Heart right ventricle (tissue), 16 donors: ENCODE results near the gene RPL10. TPM values are rescaled to one million over a fixed set of nuclear protein-coding genes. Genes with fewer than 3 reads are reported as not detected.
A peak's percentile ranks its signal among the peaks of the same experiment; 100 is the strongest.
"Not testable (repeated sequence)": the region's sequence is repeated elsewhere in the genome, so short reads cannot be mapped to it uniquely, and the experiment has no call there.

ENCODE experiments used
- ATAC-seq, 8 donors: fragments of 200-7000 bp; cut with Tn5 transposase; one replicate each; pipeline ENCODE4 v1.9.1; 2020; ENCODE audit warnings: mild to moderate bottlenecking in 8 of 8, moderate library complexity in 8 of 8, moderate number of reproducible peaks in 1 of 8
- DNase-seq, 2 donors: peaks; one replicate each; pipeline ENCODE4 v3.0.0-alpha.2; 2020
- H3K27ac ChIP-seq, 10 donors: fragments of 200-600 bp; sonication (generic) in 2 of 10; one replicate each; pipeline versions ENCODE4 v1.5.0 to v1.8.0; 2020 to 2022; ENCODE audit warnings: mild to moderate bottlenecking in 3 of 10
- H3K27me3 ChIP-seq, 7 donors: fragments of 200-600 bp; one replicate each; pipeline ENCODE4 v1.8.0; 2021 to 2022; ENCODE audit warnings: mild to moderate bottlenecking in 2 of 7
- H3K36me3 ChIP-seq, 9 donors: fragments of 200-600 bp; sonication (generic) in 1 of 9; one replicate each; pipeline versions ENCODE4 v1.5.0 to v1.8.0; 2020 to 2022; ENCODE audit warnings: mild to moderate bottlenecking in 2 of 9
- H3K4me1 ChIP-seq, 9 donors: fragments of 200-600 bp; sonication (generic) in 1 of 9; one replicate each; pipeline versions ENCODE4 v1.5.0 to v1.8.0; 2020 to 2022; ENCODE audit warnings: mild to moderate bottlenecking in 4 of 9
- H3K4me3 ChIP-seq, 10 donors: fragments of 200-600 bp; sonication (generic) in 2 of 10; one replicate each; pipeline versions ENCODE4 v1.5.0 to v1.8.0; 2020 to 2022; ENCODE audit warnings: mild to moderate bottlenecking in 7 of 10, moderate library complexity in 2 of 10
- H3K9me3 ChIP-seq, 11 donors: fragments of 200-600 bp in 10 of 11; sonication (generic) in 2 of 11; one replicate each; pipeline versions ENCODE4 v1.5.0 to v1.8.0; 2013 to 2022; ENCODE audit warnings: mild to moderate bottlenecking in 2 of 11, control low read depth in 1 of 11, moderate library complexity in 1 of 11
- WGBS, 2 donors: extraction: QIAGEN DNeasy Blood & Tissue Kit; methylation state at CpG; one replicate each; pipeline ENCODE4 v1.1.7; 2013; ENCODE audit warnings: inconsistent platforms in 1 of 2; 5-methylcytosine and 5-hydroxymethylcytosine counted together
- intact Hi-C, 10 donors: fragments of 100-400 bp; cut with DNase I; formaldehyde crosslinking; loops; one replicate each; pipeline versions ENCODE4 v1.11.1 to v1.14.2; 2022
- polyA plus RNA-seq, 2 donors: library from polyadenylated mRNA; stranded (reverse); fragments of 200-250 nt; gene quantifications; one replicate each; pipeline ENCODE4 v1.2.3, GENCODE V29; 2013
- total RNA-seq, 10 donors: library from RNA; stranded (reverse); fragmentation: NEBNext Ultra II Directional in 3 of 10; extraction: Animal tissue kit (Norgen Biotek cat#: 25700) in 3 of 10; gene quantifications; one replicate each; pipeline versions ENCODE4 v1.2.1 to v1.2.4, GENCODE V29; 2021 to 2023
- TF ChIP-seq, protein P1 (sequence below), 9 donors: fragments of 200-600 bp; sonication (generic) in 2 of 9; IDR thresholded peaks; one replicate each; pipeline versions ENCODE4 v1.5.0 to v1.8.0; 2021 to 2022; ENCODE audit warnings: antibody characterized with exemption in 9 of 9, mild to moderate bottlenecking in 5 of 9, moderate library complexity in 1 of 9
- donor health status: Arrhythmogenic right ventricular cardiomyopathy.
- donor health status: ischemic (EF 13 %, LVEDD 7.1; RV severe dilation, severe dysfunction).
- donor health status: healthy with polysubstance abuse.
- donor health status: DM: no; HTN: yes; CAD: no.
- donor health status: DM: no; HTN: no; CAD: no.
- donor health status: ischemic (EF 25% LVEDD 6.9; RV normal size, moderate dysfunction).
- donor health status: ischemic (EF 25% LVEDD 5.7; RV mildly dilated, moderate dysfunction).
- donor health status: healthy.
- donor health status: DM: yes; HTN: yes; CAD: no.
- donor health status: Ischemic cardiomyopathy.
- donor health status: ischemic (EF 35%, LVEDD 5.7; RV mildly dilated, moderate dysfunction).
- donor health status: nonischemic (EF 11% LVEDD 7.7; RV severe dilation, severe dysfunction).
- donor health status: DM: yes; HTN: yes; CAD: no.
- donor health status: PGD.
- donor health status: ischemic (EF 29% LVEDD 5.4; RV normal size, mild dysfunction).
- donor health status: nonischemic (EF 23%, LVEDD 6.1; RV moderate dilation, normal function).

Gene RPL10
- total and polyA plus RNA-seq, 12 donors: 1,543 to 7,085 (median 1,901) TPM

DNA sequence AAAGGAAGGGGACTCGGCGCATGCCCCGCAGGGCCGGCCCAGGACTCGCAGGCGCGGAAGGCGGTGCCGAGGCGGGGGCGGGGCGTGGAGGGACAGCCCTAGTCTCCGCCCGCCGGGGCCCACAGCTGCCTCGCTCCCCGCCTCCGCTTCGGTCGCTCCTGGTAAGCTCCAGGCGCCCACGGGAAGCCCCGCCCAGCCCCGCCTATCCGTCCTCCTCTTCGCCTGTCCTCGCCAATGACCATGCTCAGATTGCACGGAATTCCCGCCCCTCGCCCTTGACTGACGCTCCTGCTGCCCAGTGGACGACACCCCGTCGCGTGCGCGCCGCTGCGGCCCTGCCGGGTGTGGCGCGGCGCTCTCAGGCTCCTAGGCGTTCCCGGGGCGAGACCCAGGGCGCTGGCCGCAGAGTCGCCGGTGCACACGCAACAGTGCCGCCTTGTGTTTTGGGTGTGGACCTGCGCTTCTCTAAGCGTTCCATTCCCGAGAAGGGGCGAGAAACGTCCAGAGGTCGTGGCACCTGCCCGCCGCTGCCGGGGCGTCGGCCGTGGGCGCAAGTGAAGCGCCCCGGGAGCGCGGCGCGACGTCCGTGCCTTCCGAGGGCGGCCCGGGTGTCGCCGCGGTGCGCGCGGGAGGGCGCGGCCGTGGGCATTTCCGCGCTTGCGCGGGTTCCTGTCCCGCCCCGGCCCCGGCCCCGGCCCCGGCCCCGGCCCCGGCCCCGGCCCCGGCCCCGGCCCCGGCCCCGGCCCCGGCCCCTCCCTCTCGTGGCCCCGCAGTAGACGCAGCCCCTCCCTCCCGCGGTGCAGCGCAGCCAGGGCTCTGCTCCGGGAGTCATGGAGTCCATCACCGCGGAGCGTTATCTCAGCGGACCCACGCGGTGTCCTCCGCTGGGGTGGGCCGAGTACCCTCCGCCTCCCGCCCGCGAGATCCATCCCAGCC, 8.1 kb upstream of the RPL10 start:
- H3K27ac ChIP-seq: peak overlapping the region in 8 of 10 donors; percentile 53 to 82 (median 72)
- not testable (repeated sequence) for H3K9me3 ChIP-seq, H3K4me1 ChIP-seq, DNase-seq, H3K36me3 ChIP-seq, H3K27me3 ChIP-seq
- ATAC-seq: peak; percentile 82 to 93 (median 88)
- TF ChIP-seq, protein P1, sequence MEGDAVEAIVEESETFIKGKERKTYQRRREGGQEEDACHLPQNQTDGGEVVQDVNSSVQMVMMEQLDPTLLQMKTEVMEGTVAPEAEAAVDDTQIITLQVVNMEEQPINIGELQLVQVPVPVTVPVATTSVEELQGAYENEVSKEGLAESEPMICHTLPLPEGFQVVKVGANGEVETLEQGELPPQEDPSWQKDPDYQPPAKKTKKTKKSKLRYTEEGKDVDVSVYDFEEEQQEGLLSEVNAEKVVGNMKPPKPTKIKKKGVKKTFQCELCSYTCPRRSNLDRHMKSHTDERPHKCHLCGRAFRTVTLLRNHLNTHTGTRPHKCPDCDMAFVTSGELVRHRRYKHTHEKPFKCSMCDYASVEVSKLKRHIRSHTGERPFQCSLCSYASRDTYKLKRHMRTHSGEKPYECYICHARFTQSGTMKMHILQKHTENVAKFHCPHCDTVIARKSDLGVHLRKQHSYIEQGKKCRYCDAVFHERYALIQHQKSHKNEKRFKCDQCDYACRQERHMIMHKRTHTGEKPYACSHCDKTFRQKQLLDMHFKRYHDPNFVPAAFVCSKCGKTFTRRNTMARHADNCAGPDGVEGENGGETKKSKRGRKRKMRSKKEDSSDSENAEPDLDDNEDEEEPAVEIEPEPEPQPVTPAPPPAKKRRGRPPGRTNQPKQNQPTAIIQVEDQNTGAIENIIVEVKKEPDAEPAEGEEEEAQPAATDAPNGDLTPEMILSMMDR (IDR thresholded peaks at IDR 0.05): peak in 1 of 9 donors; percentile 17
- intact Hi-C loops: loop anchor here in 1 of 10 donors (10.0 kb wide), 1 partner anchor 125 kb away; the partner anchor contains the start of gene FAM3A
- peak overlapping the region in 5 of 10 donors; percentile 12 to 42 (median 31) for H3K4me3 ChIP-seq
- 0% methylated on average over 2 to 10 of the region's 121 CpGs for WGBS, 2 donors

GRCh38 chrX:154396363-154396762, 1.8 kb upstream of the RPL10 start:
- Histone ChIP-seq H3K9me3 (peaks cover 0 to 10% (median 0%) of the 10 kb centered on the region in 11 donors), H3K27ac (peak overlapping the region in 4 of 10 donors; percentile 97 to 99 (median 98)), H3K4me3 (peak overlapping the region in 3 of 10 donors; percentile 72 to 97 (median 84)), H3K4me1 (peaks cover 0 to 23% (median 15%) of the 10 kb centered on the region in 9 donors), H3K36me3 (peaks cover 0 to 26% (median 12%) of the 10 kb centered on the region in 9 donors)
- not testable (repeated sequence) for ATAC-seq, H3K27me3 ChIP-seq, DNase-seq
- 93 to 96% methylated on average over 14 to 15 of the region's 17 CpGs for WGBS, 2 donors
- intact Hi-C loops: loop anchor here in 3 of 10 donors (5.0 to 10.0 kb wide), 3 partner anchors 118 to 1584 kb away; partner anchors contain the start of gene FAM3A (in 1 of the 3)

DNA sequence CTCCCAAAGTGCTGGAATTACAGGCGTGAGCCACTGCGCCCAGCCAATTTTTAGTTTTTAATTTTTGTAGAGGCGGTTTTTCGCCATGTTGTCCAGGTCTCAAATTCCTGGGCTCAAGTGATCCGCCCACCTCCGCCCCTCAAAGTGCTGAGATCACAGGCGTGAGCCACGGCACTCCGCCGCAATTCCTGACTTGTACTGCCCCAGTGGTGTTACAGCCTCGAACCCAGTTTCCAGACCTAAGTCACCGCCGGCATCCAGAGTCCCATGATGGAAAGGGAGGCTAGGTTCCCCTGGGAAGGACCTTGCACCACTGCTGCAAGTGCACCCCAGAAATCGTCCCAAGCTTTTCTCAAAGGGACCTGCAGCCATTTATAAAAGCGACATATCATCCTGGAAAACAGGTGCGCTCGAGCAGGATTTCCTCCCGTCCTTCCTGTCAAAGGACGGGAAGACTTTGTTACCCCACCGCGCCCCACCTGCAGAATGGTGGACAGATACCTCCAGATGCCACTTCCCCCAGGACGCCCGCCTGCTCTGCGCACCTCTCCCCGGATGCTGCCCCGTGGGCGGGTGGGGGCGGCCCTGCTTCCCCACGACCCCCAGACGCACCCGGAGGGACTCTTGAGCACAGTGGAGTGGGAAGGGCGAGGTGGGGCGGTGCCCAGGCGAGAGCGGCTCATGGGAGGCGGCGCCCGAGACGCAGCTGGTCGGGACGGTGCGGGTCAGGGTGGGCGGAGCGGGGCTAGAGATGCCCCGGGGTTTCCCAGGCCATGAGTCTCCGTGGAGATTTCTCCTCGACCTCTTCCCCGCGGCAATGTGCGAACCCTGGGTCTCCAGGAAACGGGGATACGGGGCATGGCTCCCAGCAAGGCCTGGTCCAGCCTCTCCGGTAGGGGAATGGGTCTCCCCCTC, 947 bp upstream of the RPL10 start:
- H3K36me3 ChIP-seq: peaks cover 0 to 31% (median 12%) of the 10 kb centered on the region in 9 donors
- H3K4me3 ChIP-seq: peak overlapping the region; percentile 44 to 97 (median 78)
- H3K9me3 ChIP-seq: peaks cover 0 to 10% (median 0%) of the 10 kb centered on the region in 11 donors
- peak overlapping the region; percentile 94 to 99 (median 98) for H3K27ac ChIP-seq
- peak; percentile 72 to 78 for DNase-seq
- H3K4me1 ChIP-seq: peaks cover 0 to 23% (median 15%) of the 10 kb centered on the region in 9 donors
- H3K27me3 ChIP-seq: no peaks in the 10 kb centered on the region
- WGBS, 2 donors: 6% methylated on average over 24 to 51 of the region's 53 CpGs
- TF ChIP-seq, protein P1 (IDR thresholded peaks at IDR 0.05): no peak
- intact Hi-C loops: loop anchor here in 3 of 10 donors (5.0 to 10.0 kb wide), 3 partner anchors 118 to 1585 kb away; partner anchors contain the start of gene FAM3A (in 1 of the 3)
- ATAC-seq: peak; percentile 72 to 86 (median 84)

- ATAC-seq (peak; percentile 38 to 84 (median 70)), DNase-seq (peak; percentile 87 to 89)
- Histone ChIP-seq H3K4me1 (peaks cover 0 to 23% (median 15%) of the 10 kb centered on the region in 9 donors), H3K27me3 (no peaks in the 10 kb centered on the region), H3K9me3 (peaks cover 0 to 10% (median 0%) of the 10 kb centered on the region in 11 donors), H3K36me3 (peaks cover 0 to 35% (median 12%) of the 10 kb centered on the region in 9 donors), H3K4me3 (peak overlapping the region; percentile 66 to 97 (median 78)), H3K27ac (peak overlapping the region; percentile 94 to 99 (median 98))
- TF ChIP-seq, protein P1 (IDR thresholded peaks at IDR 0.05): peak; percentile 70 to 85 (median 82)
- intact Hi-C loops: loop anchor here in 3 of 10 donors (5.0 to 10.0 kb wide), 3 partner anchors 116 to 1587 kb away; partner anchors contain the start of gene FAM3A (in 1 of the 3)
- 1 to 2% methylated on average over 43 to 49 of the region's 49 CpGs for WGBS, 2 donors
Observed at GRCh38 chrX:154398668-154399526, 720 bp downstream of the RPL10 start.
